ENCODE results near the gene ATXN7.

DNA sequence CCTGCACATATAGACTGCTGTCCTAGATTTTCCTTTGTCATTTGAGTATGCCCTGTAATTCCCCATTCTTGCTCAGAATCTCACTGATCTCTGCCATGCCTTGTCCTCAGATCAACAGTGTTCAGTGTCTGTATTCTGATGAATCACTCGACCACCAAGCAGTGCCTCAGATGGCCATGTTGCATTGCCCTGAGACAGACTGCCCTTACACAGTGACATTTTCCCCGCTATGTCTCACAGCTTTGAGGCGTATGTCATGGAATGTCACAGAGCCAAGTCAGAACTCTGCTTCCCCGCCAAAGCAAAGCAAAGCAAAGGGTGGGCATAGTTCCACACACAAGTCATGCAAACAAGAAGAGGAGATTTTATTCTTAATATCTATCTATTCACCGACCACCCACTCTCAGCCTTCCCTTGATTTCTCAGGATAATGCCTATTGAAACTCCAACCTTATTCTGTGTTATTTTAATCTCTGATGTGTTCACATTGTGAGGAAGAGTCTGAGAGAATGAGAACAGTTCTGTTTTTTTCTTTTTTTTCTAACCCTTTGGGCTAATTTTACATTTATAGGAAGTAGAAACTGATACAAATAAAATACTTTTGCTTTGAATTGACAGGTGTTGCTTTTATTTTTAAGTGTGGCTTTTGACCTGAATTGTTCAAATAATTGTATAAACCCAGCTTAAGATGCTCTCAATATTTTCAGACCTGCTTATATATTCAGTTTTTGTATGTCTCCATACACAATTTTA, 176.5 kb downstream of the ATXN7 start:
- TF ChIP-seq CHD1 (IDR thresholded peaks at IDR 0.05; ENCODE audit: low read depth, low read length) (no peak), KAT2A (conservative IDR thresholded peaks at IDR 0.05; ENCODE audit: control insufficient read depth, low read depth, low read length) (no peak), ATF7 (IDR thresholded peaks at IDR 0.05; ENCODE audit: low read depth) (no peak), BCL3 (IDR thresholded peaks at IDR 0.05; ENCODE audit: borderline replicate concordance, insufficient read depth, low read depth, low read length, poor library complexity, severe bottlenecking) (no peak), POLR2A (IDR thresholded peaks at IDR 0.05; ENCODE audit: low read depth, low read length) (no peak), CHD4 (IDR thresholded peaks at IDR 0.05) (no peak), SRF (IDR thresholded peaks at IDR 0.05; ENCODE audit: low read depth in 2 of 2, low read length in 2 of 2) (no peak), EZH2 (IDR thresholded peaks at IDR 0.05; ENCODE audit: borderline replicate concordance, control insufficient read depth, low read depth, low read length) (no peak), POLR2AphosphoS5 (IDR thresholded peaks at IDR 0.05; ENCODE audit: low read length) (no peak), FOXM1 (IDR thresholded peaks at IDR 0.05; ENCODE audit: low read depth, low read length) (no peak), NFIC (IDR thresholded peaks at IDR 0.05; ENCODE audit: low read depth, low read length) (no peak), RFX5 (IDR thresholded peaks at IDR 0.05; ENCODE audit: low read depth, low read length) (no peak), ETV6 (conservative IDR thresholded peaks at IDR 0.05 in 1 of 2, IDR thresholded peaks at IDR 0.05 in 1 of 2; ENCODE audit: borderline replicate concordance in 1 of 2, low read depth in 1 of 2) (no peak)
- TF ChIP-seq, protein P1, sequence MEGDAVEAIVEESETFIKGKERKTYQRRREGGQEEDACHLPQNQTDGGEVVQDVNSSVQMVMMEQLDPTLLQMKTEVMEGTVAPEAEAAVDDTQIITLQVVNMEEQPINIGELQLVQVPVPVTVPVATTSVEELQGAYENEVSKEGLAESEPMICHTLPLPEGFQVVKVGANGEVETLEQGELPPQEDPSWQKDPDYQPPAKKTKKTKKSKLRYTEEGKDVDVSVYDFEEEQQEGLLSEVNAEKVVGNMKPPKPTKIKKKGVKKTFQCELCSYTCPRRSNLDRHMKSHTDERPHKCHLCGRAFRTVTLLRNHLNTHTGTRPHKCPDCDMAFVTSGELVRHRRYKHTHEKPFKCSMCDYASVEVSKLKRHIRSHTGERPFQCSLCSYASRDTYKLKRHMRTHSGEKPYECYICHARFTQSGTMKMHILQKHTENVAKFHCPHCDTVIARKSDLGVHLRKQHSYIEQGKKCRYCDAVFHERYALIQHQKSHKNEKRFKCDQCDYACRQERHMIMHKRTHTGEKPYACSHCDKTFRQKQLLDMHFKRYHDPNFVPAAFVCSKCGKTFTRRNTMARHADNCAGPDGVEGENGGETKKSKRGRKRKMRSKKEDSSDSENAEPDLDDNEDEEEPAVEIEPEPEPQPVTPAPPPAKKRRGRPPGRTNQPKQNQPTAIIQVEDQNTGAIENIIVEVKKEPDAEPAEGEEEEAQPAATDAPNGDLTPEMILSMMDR (IDR thresholded peaks at IDR 0.05 in 2 of 3, conservative IDR thresholded peaks at IDR 0.05 in 1 of 3; ENCODE audit: control insufficient read depth in 2 of 3, extremely low read depth in 1 of 3, insufficient read depth in 1 of 3, low read depth in 3 of 3, low read length in 3 of 3) = no peak

All from GM12878 (cell line).